Measurements from ENCODE around the gene POLA2.

POLA2 gene

DNA sequence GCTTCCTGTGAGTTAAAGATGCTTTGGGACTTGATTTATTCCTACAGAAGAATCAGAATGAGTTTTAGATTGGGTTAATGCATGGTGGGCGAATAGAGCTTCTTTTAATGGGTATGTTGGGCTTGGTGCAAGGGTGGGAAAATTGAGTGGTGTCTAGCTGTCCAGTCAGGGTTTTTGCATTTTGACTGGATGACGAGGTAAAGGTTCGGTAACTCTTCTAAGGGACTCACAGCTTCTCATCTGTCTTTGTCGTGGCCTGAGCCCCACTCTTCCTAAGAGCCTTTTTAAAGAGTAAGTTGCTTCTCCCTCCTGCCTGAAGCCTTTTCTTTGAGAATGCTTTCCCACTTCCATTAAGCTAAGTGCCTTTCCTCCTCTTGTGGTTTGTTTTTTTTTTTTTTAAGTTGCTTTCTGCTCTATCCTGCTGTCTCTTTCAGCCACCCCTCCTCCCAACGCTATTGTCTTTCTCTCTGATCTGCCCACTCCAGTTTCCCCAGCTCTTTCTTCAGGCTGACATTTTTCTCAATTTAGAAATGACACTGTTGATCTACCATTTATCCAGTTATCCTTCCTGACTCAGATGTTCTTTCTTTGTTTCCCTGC lies 73.0 kb downstream of the POLA2 start:
- DNase-seq (ENCODE audit: low spot score), result no peak

DNA sequence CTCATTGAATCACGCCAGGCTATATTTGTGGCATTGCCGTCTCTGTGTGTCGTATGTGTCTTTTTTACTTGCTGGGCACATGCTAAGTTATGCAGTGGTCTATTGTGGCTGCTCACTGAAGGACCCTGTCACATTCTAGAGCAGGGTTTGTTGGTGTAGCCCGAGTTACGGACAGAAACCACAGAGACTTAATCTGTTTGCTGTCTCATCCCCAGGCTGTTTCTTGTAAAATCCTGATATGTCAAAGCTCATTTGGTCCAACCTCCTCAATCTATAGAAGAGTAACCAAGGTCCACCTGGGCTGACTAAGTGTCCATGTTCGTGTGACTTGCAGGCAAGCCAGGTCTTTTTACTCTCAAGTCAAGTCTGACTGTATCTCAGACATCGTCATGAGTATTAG lies 76.9 kb downstream of the POLA2 start:
- DNase-seq (ENCODE audit: low spot score), result no peak

DNA sequence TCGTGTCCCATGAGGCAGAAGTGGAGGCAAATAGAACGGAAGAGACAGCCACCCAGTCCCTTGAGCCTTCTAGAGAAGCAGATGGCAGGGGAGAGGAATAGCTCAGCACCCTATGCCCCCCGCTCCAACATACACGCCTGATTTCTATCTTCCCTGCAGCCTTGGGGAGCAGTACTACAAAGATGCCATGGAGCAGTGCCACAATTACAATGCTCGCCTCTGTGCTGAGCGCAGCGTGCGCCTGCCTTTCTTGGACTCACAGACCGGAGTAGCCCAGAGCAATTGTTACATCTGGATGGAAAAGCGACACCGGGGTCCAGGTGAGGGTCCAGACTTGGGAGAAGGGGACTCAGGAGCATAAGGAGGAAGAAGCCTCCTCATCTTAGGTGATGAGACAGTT lies 78.5 kb downstream of the POLA2 start:
- DNase-seq (ENCODE audit: low spot score), result no peak

DNA sequence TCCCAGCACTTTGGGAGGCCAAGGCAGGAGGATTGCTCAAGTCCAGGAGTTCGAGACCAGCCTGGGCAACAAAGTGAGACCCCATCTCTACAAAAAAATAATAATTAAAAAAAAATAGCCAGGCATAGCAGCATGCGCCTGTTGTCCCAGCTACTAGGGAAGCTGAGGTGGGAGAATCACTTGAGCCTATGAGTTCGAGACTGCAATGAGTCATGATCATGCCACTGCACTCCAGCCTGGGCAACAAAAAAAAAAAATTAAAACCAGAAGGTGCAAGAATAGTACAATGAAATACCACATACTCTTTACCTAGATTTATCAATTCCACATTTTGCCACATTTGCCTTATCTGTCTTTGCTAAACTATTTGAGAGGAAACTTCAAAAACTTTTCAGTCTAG lies 80.1 kb downstream of the POLA2 start:
- DNase-seq (ENCODE audit: low spot score), result no peak
